Stimulated activated CD4-positive, alpha-beta T cell treated with anti-CD3 and anti-CD28 coated beads, Interleukin-15, amount 100 ng/mL, for 24 hours (primary cell): ENCODE data around the gene ZNF527.
"Not testable (repeated sequence)": the region's sequence is repeated elsewhere in the genome, so short reads cannot be mapped to it uniquely, and the experiment has no call there.

Experiments
- DNase-seq: peaks from one replicate; pipeline ENCODE4 v3.0.0-alpha.2; 2020

Gene ZNF527

DNA sequence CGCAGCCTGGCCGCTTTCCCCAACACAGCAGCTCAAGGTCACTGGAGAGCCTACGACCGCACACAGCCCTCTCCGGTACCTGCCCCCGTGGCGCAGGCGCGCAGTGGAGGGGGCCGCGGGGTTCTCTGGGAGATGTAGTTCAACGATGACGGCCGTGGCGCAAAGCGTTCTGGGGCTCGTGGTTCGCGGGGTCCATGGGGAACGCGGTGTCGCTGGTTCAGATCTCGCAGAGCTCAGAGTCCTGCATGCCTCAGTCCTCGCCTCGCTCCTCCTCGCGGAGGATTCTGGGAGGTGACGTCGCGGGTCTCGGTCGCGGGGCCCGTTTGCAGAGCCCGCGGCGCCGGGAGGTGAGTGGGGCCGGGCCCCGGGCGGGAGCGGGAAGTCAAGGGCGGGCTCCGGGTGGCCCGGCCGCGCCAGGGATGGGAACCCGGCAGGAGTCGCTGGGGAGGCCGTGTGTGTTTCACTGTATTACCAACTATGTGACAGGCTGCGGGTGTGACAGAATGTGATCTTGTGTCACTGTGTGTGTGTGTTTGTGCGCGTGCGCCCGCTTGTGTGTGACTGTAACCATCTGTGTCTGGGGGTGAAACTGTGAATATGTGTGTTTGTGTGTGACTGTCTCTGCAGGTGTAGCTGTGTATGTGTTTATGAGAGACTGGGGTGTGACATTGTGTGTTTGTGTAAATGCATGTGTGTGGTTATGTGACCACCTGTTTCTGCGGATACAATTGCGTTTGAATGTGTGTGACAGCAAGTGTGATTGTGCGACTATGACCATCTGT is at the start of gene ZNF527:
TSS of gene ZNF527 (plus strand) at position 220 of the 782 bp plus-strand sequence. CDS start 3,100 bp downstream, outside the sequence.
- DNase-seq: peak; percentile 96

- DNase-seq: no peak
These were observed 41.2 kb upstream of the ZNF527 start for GRCh38 chr19:37329686-37330085.

DNA sequence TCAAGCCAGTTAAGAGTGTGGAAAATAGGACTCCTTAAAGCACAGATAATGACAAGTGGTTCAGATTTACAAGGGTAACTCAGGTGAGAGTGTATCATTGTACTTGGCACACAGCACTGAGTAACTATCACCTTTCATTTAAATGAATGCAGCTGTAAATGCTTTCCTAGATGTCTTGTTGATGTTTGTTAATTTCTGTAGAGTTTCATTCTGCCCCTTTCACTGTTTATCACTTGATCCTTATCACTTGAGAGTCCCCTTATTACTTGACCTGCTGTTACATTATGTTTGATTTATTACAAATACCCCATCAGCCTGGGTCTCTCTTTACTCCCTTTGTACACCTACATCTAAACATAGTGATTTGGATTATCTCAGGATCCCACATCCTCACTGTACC is 38.1 kb upstream of the ZNF527 start:
- DNase-seq: no peak

DNA sequence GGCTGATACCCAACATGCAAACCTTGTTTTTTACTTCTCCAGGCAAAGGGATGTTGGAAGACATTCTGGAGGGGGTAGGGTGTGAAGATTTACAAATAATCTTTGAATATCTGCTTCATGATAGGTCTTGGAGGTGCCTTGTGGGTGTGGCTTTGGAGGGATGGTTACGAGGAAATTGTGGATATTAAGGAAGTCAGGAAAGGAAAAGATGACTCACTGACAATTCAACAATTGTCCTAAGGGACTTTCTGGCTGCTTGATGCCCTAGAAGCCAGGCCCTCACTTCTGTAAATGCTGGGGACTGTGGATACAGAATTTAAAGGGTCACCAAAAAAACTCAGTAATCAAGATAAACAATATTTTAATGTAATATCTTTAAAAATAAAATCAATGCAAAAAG is 37.4 kb upstream of the ZNF527 start:
- DNase-seq: no peak

GRCh38 chr19:37334179-37335071 is 36.5 kb upstream of the ZNF527 start:
- peak; percentile 89 for DNase-seq

- no peak for DNase-seq
These were observed 28.1 kb upstream of the ZNF527 start for GRCh38 chr19:37342753-37343152.

- no peak for DNase-seq
These were observed 24.8 kb upstream of the ZNF527 start for GRCh38 chr19:37346091-37346490.

GRCh38 chr19:37348060-37348459 is 22.8 kb upstream of the ZNF527 start:
- DNase-seq: no peak

GRCh38 chr19:37353968-37354367 is 16.9 kb upstream of the ZNF527 start:
- no peak for DNase-seq

DNA sequence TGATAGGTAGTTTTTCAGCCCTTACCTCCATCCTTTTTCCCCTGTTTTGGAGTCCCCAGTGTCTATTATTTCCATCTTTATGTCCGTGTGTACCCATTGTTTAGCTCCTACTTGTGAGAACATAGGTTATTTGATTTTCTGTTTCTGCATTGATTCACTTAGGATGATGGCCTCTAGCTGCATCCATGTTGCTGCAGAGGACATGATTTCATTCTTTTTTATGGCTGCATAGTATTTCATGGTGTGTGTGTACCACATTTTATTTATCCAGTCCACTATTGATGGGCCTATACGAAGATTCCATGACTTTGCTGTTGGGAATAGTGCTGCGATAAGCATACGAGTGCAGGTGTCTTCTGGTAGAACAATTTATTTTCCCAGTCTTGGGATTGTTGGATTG is 15.0 kb upstream of the ZNF527 start:
- no peak for DNase-seq

- no peak for DNase-seq
These were observed 8.9 kb upstream of the ZNF527 start for GRCh38 chr19:37361994-37362393.

- DNase-seq: peak; percentile 4
These were observed 8.2 kb upstream of the ZNF527 start for GRCh38 chr19:37362733-37363132.

DNA sequence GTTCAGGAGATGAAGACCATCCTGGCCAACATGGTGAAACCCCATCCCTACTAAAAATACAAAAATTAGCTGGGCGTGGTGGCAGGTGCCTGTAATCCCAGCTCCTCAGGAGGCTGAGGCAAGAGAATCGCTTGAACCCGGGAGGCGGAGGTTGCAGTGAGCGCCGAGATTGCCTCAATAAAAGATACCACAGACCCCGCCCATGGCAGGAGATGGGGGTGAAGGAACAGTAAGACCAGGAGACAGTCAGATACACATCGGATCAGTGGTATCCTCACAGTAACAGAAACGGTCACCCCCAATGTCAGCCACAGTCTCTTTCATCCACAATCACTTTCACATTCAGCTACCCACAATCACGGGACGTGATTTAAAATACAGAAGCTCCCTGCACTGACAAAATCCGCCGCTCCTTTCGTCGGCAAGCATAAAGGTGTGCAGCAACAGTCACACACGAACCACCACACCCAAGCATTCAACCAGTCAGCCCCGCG is 466 bp upstream of the ZNF527 start:
- not testable (repeated sequence) for DNase-seq

GRCh38 chr19:37389234-37389633 is 18.3 kb downstream of the ZNF527 start:
- no peak for DNase-seq

GRCh38 chr19:37391399-37391798 is 20.5 kb downstream of the ZNF527 start:
- DNase-seq: not testable (repeated sequence)

GRCh38 chr19:37401078-37401477 is 30.2 kb downstream of the ZNF527 start:
- no peak for DNase-seq

- no peak for DNase-seq
These were observed 32.5 kb downstream of the ZNF527 start for GRCh38 chr19:37403403-37403802.

DNA sequence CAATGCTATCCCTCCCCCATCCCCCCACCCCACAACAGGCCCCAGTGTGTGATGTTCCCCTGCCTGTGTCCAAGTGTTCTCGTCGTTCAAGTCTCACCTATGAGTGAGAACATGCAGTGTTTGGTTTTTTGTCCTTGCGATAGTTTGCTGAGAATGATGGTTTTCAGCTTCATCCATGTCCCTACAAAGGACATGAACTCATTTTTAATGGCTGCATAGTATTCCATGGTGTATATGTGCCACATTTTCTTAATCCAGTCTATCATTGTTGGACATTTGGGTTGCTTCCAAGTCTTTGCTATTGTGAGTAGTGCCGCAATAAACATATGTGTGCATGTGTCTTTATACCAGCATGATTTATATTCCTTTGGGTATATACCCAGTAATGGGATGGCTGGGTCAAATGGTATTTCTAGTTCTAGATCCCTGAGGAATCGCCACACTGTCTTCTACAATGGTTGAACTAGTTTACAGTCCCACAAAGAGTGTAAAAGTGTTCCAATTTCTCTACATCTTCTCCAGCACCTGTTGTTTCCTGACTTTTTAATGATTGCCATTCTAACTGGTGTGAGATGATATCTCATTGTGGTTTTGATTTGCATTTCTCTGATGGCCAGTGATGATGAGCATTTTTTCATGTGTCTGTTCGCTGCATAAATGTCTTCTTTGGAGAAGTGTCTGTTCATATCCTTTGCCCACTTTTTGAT is 35.4 kb downstream of the ZNF527 start:
- DNase-seq: not testable (repeated sequence)

- no peak for DNase-seq
These were observed 41.8 kb downstream of the ZNF527 start for GRCh38 chr19:37412700-37413099.

GRCh38 chr19:37413313-37414084 is 42.6 kb downstream of the ZNF527 start:
- DNase-seq: no peak
